HG03159 (cell line): Measurements from ENCODE around the gene TNFSF15.

Source experiments
- ATAC-seq: cut with Tn5 transposase; IDR thresholded peaks from one replicate; pipeline ENCODE4 v1.9.1; 2021; ENCODE audit warnings: mild to moderate bottlenecking, moderate library complexity; ENCODE audit not compliant: unreplicated experiment

Gene TNFSF15

GRCh38 chr9:114825126-114825795, 19.4 kb upstream of the TNFSF15 start:
- no peak for ATAC-seq

DNA sequence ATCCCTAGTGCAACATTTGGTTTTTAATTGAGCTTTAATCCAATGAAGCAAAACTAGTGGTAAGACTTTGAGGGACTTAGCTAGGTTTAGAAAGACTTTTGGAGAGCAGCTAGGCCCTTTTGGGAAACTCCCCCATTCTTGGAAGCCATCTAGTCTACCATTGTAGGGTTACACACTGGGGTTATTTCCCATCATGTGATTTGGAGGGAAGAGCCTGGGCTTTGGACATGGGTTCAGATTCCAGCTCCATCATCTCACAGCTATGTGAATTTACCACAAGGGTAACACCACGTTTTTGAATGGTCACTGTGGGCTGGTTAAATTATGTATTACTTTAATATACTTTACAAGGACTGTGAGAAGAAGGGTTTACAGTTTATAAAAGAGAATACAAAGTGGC, 18.3 kb upstream of the TNFSF15 start:
- no peak for ATAC-seq

DNA sequence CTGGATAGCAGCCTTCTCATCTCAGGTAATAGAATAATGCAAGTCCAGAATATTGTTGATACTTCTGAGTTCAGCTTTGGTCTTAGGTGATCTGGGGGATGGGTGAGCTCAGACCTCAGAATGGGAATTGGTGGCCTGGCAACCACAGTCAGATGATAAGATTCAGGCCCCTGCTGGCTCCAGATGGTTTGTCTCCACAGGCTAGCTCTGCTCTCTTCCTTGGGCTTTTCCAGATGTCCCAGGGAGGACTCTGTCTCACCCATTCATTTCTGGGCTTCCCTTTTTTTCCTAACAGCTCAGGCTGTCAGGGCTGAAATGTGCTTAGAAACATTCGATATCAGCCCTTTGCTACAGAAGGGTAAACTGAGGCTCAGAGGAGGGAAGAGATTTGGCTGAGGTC, 17.6 kb upstream of the TNFSF15 start:
- ATAC-seq = no peak

DNA sequence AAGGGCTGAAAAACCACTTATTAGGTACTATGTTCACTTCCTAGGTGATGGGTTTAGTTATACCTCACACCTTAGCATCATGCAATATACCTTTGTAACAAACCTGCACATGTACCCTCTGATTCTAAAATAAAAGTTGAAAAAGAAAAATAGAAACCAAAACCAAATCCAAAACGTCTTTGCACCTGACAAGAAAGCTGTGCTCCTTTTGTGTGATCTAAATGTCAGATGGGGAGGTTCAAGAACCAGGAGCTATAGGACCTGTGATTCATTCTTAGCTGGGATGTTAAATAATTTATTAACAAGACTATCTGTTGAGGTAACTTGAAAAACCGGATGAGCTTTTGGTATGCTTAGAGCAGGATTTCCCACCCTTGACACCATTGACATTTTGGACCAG, 16.9 kb upstream of the TNFSF15 start:
- ATAC-seq = no peak

DNA sequence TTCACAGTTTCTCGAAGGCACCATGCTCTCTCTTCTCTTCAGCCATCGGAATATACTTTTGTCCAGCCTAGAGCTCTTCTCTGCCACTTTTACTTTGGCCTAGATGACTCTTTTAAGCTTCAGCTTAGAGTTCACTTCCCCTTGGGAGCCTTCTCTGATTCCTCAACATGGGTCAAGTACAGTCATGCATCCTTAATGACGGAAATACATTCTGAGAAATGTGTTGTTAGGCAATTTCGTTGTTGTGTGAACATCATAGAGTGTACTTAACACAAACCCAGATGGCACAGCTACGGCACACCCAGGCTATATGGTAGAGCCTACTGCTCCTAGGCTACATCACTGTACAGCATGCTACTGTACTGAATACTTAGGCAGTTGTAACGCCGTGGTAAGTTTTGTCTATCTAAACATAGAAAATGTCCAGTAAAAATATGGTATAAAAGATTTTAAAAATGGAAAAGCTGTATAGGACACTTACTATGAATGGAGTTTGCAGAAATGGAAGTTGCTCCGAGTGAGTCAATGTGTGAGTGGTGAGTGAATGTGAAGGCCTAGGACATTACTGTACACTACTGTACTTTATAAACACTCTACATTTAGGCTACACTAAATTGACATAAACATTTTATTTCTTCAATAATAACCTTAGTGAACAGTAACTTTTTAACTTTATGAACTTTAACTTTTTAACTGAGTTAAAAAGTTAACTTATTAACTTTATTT, 15.1 kb upstream of the TNFSF15 start:
- no peak for ATAC-seq

- no peak for ATAC-seq
Observed at GRCh38 chr9:114818178-114818577, 12.3 kb upstream of the TNFSF15 start.

- ATAC-seq = no peak
Observed at GRCh38 chr9:114813717-114814418, 8.0 kb upstream of the TNFSF15 start.

DNA sequence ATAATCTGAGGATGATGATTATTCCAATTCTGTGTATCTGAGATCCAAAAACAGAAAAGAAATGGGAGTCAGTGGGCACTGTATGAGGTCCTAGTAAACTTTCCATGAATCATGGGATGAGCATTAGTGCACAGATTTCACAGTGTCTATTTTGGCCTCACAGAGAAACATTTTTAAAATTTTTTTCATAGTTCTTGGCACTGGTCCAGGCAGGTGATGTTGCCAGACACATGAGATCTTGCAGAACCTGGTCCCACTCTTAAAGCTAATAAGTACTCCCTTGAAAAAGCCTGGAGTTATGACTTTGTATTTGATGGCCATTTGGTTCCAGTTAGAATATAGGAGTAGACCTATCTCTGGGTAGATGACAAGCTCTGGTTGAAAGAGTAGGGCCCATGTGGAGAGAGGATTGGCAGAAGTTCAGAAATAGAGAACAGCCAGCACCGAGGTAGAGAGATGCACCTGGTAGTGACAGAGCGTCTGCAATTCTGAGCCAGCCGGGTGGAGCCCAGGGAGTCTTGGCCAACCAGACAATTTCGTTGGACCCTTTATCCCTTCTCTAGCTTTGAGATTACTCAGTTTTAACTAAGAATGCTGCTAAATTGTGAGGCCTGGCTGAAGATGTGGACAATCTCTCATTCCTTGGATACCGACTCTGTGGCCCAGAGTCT, 6.3 kb upstream of the TNFSF15 start:
- ATAC-seq = no peak

DNA sequence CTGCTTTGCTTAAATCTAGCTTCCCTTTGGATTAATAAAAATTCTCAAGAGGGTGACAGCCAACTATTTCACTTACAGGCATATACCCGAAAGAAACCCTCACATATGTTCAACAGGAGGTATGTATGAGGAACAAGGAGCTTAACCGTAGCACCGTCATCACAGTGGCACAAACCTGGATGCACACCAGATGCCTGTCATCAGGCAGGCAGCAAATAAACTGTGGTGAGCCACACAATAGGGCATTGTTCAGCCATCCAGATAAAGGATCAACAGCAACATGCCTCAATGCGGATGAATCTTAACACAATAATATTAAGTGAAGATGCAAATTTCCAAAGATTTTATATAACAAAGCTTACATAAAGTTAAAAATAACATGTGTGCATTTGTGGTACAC, 5.5 kb upstream of the TNFSF15 start:
- no peak for ATAC-seq

DNA sequence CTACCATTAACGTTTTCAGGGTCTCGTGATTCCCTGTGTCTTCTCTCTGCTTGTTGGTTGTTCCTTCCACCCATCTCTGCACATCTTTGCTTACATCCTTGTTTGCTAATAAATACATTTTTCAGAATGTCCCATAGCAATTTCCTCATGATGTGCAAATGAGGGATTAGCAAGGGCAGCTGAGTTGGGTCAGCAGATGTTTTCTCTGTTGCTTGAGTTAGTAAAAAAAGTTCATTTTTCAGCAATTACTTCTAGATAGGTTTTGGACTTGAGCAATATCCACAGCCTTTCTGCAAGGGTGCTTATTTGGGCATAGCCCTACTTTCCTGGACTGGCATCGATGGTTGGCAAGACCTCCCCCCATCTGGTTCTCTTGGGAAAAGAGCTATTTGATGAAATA, 4.8 kb upstream of the TNFSF15 start:
- ATAC-seq = no peak

GRCh38 chr9:114806526-114806900, 674 bp upstream of the TNFSF15 start:
- peak; percentile 52 for ATAC-seq

DNA sequence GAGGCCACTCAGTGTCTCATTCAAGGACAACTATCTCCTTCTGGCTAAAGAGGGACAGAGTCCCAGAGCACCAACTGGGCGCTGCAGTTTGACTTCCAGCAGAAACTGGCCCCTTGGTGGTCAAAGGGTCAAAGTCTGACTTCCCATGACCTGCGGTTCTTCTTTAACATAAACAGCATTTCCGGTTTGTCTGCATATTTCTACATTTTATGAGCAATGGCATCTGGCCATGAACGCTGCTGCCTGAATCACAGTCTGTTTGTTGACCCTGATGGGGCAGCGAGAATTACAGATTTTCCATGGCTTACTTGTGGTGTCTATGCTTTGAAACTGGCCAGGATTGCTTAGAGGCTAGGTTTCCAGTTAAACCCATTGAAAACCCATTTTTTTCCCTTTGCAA, 1.3 kb downstream of the TNFSF15 start:
- ATAC-seq = no peak

- ATAC-seq = no peak
Observed at GRCh38 chr9:114803479-114804265, 2.2 kb downstream of the TNFSF15 start.

GRCh38 chr9:114799925-114800324, 5.9 kb downstream of the TNFSF15 start:
- no peak for ATAC-seq

DNA sequence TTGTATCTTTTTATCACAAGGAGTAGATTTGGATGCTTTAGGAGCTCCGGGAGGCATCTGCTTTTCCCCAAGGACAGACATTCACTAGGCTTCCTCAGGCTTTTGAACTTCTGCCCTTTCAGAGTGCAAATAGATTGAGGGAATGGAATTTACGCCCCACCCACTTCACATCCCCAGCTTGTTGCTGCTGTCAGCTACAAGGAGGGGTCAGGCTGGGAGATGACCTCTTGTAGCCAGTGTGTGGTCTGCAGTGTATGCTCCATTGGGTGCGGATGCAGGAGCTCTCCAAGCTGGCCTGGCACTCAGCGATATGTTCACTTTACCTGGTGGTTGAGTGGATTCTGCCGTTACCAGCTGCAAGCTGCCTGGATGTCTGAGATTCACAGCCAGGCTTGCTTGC, 6.4 kb downstream of the TNFSF15 start:
- no peak for ATAC-seq

- no peak for ATAC-seq
Observed at GRCh38 chr9:114798780-114799427, 6.9 kb downstream of the TNFSF15 start.

- ATAC-seq = no peak
Observed at GRCh38 chr9:114798101-114798500, 7.7 kb downstream of the TNFSF15 start.

DNA sequence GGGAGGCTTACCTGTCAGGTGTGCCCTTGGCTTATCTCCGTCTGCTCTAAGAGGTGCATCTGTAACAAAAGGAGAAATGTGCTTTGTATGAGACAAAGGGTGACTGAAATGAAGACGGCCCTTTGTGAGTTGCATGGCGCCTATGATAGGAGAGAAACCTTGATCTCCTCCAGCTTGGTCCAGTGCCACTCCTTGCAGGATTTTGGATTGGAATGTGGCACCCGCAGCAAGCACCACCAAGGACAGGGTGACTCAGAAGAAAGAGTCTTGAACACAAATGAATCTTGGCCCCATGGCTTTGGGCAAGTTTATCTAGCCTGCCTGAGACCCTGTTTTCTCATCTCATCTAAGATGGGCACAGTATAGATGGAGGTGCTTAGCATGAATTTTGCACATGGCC, 13.4 kb downstream of the TNFSF15 start:
- ATAC-seq = no peak

- ATAC-seq = no peak
Observed at GRCh38 chr9:114791736-114792135, 14.1 kb downstream of the TNFSF15 start.

GRCh38 chr9:114791312-114791711, 14.5 kb downstream of the TNFSF15 start:
- no peak for ATAC-seq
